ENCODE measurements around the gene MED27. TPM values are rescaled to one million over a fixed set of nuclear protein-coding genes. Genes with fewer than 3 reads are reported as not detected.

MED27 gene
- total RNA-seq, 1 donor from 2014 or later: 25.1 TPM

DNA sequence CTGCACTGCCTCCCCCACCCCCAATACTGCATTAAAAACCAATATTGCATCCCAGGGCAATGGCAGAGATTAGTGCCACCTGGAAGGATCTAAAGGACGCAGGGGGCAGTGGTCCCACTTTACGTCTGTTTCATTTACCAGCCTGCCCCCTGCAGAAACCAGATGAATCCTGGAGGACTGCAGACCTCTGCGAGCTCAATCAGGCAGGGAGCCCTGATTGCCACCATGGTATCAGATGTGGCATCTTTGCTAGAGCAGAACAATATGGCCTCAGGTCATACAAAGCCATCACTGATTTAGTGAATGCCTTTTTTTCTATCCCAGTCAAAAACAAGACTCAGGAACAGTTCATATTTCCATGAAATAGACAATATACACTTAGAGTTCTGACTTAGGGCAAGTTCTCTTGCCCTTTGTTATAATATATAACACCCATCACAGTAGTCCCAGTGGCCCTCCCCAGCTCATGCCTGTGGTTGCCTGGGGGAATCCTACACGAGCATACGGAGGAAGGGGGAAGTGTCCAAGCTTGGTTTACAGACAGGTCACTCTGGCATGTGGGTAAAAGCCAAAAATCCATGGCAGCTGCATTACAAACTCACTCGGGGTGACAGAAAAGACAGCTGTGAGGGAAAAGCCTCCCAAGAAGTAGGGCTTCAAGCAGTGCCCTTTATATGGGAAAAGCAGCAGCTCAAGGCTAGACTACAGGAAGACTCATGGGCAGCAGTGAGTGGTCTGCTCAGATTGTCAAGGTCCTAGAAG lies 85.1 kb downstream of the MED27 start:
- TF ChIP-seq, protein P1, sequence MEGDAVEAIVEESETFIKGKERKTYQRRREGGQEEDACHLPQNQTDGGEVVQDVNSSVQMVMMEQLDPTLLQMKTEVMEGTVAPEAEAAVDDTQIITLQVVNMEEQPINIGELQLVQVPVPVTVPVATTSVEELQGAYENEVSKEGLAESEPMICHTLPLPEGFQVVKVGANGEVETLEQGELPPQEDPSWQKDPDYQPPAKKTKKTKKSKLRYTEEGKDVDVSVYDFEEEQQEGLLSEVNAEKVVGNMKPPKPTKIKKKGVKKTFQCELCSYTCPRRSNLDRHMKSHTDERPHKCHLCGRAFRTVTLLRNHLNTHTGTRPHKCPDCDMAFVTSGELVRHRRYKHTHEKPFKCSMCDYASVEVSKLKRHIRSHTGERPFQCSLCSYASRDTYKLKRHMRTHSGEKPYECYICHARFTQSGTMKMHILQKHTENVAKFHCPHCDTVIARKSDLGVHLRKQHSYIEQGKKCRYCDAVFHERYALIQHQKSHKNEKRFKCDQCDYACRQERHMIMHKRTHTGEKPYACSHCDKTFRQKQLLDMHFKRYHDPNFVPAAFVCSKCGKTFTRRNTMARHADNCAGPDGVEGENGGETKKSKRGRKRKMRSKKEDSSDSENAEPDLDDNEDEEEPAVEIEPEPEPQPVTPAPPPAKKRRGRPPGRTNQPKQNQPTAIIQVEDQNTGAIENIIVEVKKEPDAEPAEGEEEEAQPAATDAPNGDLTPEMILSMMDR (IDR thresholded peaks at IDR 0.05; ENCODE audit: unreplicated experiment): no peak
- DNase-seq (ENCODE audit: low spot score, unreplicated experiment): no peak
- Mint-ChIP-seq H3K4me3 (ENCODE audit: low read depth) (no peak overlapping the region), H3K4me1 (ENCODE audit: low read depth) (peaks cover 8% of the 10 kb centered on the region), H3K27me3 (no peaks in the 10 kb centered on the region), H3K27ac (no peak overlapping the region), H3K36me3 (ENCODE audit: insufficient read depth) (peaks cover 9% of the 10 kb centered on the region), H3K9me3 (ENCODE audit: low read depth) (no peaks in the 10 kb centered on the region)

GRCh38 chr9:131992906-131993657 lies 86.6 kb downstream of the MED27 start:
- H3K27me3 Mint-ChIP-seq: no peaks in the 10 kb centered on the region
- H3K4me1 Mint-ChIP-seq (ENCODE audit: low read depth): peaks cover 11% of the 10 kb centered on the region
- peaks cover 9% of the 10 kb centered on the region for H3K36me3 Mint-ChIP-seq (ENCODE audit: insufficient read depth)
- H3K4me3 Mint-ChIP-seq (ENCODE audit: low read depth): no peak overlapping the region
- H3K27ac Mint-ChIP-seq: no peak overlapping the region
- H3K9me3 Mint-ChIP-seq (ENCODE audit: low read depth): no peaks in the 10 kb centered on the region
- TF ChIP-seq, protein P1 (IDR thresholded peaks at IDR 0.05; ENCODE audit: unreplicated experiment): no peak
- no peak for DNase-seq (ENCODE audit: low spot score, unreplicated experiment)

- H3K4me3 Mint-ChIP-seq (ENCODE audit: low read depth): no peak overlapping the region
These were observed 92.4 kb downstream of the MED27 start for GRCh38 chr9:131987232-131987631.

GRCh38 chr9:131986576-131986975 lies 93.1 kb downstream of the MED27 start:
- TF ChIP-seq, protein P1 (IDR thresholded peaks at IDR 0.05; ENCODE audit: unreplicated experiment): no peak
- no peak for DNase-seq (ENCODE audit: low spot score, unreplicated experiment)
- Mint-ChIP-seq H3K9me3 (ENCODE audit: low read depth) (peaks cover 6% of the 10 kb centered on the region), H3K36me3 (ENCODE audit: insufficient read depth) (peaks cover 4% of the 10 kb centered on the region), H3K27ac (no peak overlapping the region), H3K27me3 (no peaks in the 10 kb centered on the region), H3K4me1 (ENCODE audit: low read depth) (peaks cover 20% of the 10 kb centered on the region), H3K4me3 (ENCODE audit: low read depth) (no peak overlapping the region)

More at GRCh38 chr9:131987232-131987631, 92.4 kb downstream of the MED27 start:
- Mint-ChIP-seq H3K27ac (no peak overlapping the region), H3K36me3 (ENCODE audit: insufficient read depth) (peaks cover 4% of the 10 kb centered on the region), H3K9me3 (ENCODE audit: low read depth) (peaks cover 6% of the 10 kb centered on the region), H3K27me3 (no peaks in the 10 kb centered on the region), H3K4me1 (ENCODE audit: low read depth) (peaks cover 20% of the 10 kb centered on the region)
- TF ChIP-seq, protein P1 (IDR thresholded peaks at IDR 0.05; ENCODE audit: unreplicated experiment): no peak
- no peak for DNase-seq (ENCODE audit: low spot score, unreplicated experiment)

- no peak for DNase-seq (ENCODE audit: low spot score, unreplicated experiment)
- no peak overlapping the region for H3K27ac Mint-ChIP-seq
- TF ChIP-seq, protein P1 (IDR thresholded peaks at IDR 0.05; ENCODE audit: unreplicated experiment): no peak
These were observed 93.6 kb downstream of the MED27 start for GRCh38 chr9:131986089-131986488.

More at GRCh38 chr9:131986089-131986488, 93.6 kb downstream of the MED27 start:
- Mint-ChIP-seq H3K4me1 (ENCODE audit: low read depth) (peaks cover 20% of the 10 kb centered on the region), H3K27me3 (no peaks in the 10 kb centered on the region), H3K36me3 (ENCODE audit: insufficient read depth) (peaks cover 4% of the 10 kb centered on the region), H3K4me3 (ENCODE audit: low read depth) (no peak overlapping the region), H3K9me3 (ENCODE audit: low read depth) (peaks cover 6% of the 10 kb centered on the region)

All from progenitor cell of endocrine pancreas (in vitro differentiated cells).